Nephron (organoid): ENCODE results near the gene BUB1B.
"Not testable (repeated sequence)": the region's sequence is repeated elsewhere in the genome, so short reads cannot be mapped to it uniquely, and the experiment has no call there.

Source experiments
- H3K27ac Mint-ChIP-seq, 3 experiments: 2 replicates each; pipeline ENCODE4 v1.8.0; 2020; ENCODE audit warnings: mixed read lengths in 3 of 3, mild to moderate bottlenecking in 2 of 3, moderate library complexity in 1 of 3
- H3K27me3 Mint-ChIP-seq: 2 replicates; pipeline ENCODE4 v1.8.0; 2021; ENCODE audit warnings: low read depth, mild to moderate bottlenecking, moderate library complexity, mixed read lengths
- H3K36me3 Mint-ChIP-seq: 2 replicates; pipeline ENCODE4 v1.8.0; 2020; ENCODE audit warnings: low read depth, mixed read lengths
- H3K4me1 Mint-ChIP-seq: 2 replicates; pipeline ENCODE4 v1.8.0; 2020; ENCODE audit warnings: mixed read lengths
- H3K4me3 Mint-ChIP-seq, 3 experiments: 2 replicates each; pipeline ENCODE4 v1.8.0; 2020; ENCODE audit warnings: mild to moderate bottlenecking in 3 of 3, mixed read lengths in 3 of 3, moderate library complexity in 2 of 3
- H3K9me3 Mint-ChIP-seq: 2 replicates; pipeline ENCODE4 v1.8.0; 2020; ENCODE audit warnings: mixed read lengths
- CTCF ChIP-seq, 3 experiments: fragments of 200-600 bp; sonication (generic); IDR thresholded peaks; one replicate each; pipeline ENCODE4 v1.5.0; 2021; ENCODE audit warnings: antibody characterized with exemption in 3 of 3; ENCODE audit not compliant: unreplicated experiment in 3 of 3

The BUB1B gene

GRCh38 chr15:40157778-40158447, 3.0 kb upstream of the BUB1B start:
- H3K4me3 Mint-ChIP-seq, result no peak overlapping the region

DNA sequence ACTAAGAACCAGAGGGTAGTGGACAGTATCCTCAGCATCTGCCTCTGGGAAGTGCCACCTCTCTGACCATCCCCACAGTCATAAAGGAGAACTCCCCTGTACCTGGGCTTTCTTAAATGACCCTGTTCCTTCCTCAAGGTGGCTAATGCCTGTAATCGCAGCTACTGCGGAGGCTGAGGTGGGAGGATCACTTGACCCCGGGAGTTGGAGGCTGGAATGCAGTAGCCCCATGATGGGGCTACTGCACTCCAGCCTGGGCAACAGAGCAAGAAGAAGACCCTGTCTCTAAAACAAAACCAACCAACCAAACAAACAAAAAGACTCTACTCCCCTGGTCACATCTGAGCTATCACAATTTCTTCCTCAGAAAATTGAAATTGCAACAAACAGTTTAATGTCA, 848 bp upstream of the BUB1B start:
- Mint-ChIP-seq H3K27me3 (no peaks in the 10 kb centered on the region), H3K4me1 (peaks cover 14% of the 10 kb centered on the region), H3K9me3 (no peaks in the 10 kb centered on the region), H3K36me3 (peaks cover 2% of the 10 kb centered on the region), H3K27ac (no peak overlapping the region), H3K4me3 (peak overlapping the region in 2 of 3 experiments; percentile 6 to 10)
- TF ChIP-seq CTCF (IDR thresholded peaks at IDR 0.05; ENCODE audit: unreplicated experiment in 3 of 3), result no peak

More at GRCh38 chr15:40157778-40158447, 3.0 kb upstream of the BUB1B start:
- Mint-ChIP-seq H3K27me3 (no peaks in the 10 kb centered on the region), H3K4me1 (peaks cover 12% of the 10 kb centered on the region), H3K27ac (no peak overlapping the region), H3K9me3 (no peaks in the 10 kb centered on the region), H3K36me3 (no peaks in the 10 kb centered on the region)
- TF ChIP-seq CTCF (IDR thresholded peaks at IDR 0.05; ENCODE audit: unreplicated experiment in 3 of 3), result no peak

DNA sequence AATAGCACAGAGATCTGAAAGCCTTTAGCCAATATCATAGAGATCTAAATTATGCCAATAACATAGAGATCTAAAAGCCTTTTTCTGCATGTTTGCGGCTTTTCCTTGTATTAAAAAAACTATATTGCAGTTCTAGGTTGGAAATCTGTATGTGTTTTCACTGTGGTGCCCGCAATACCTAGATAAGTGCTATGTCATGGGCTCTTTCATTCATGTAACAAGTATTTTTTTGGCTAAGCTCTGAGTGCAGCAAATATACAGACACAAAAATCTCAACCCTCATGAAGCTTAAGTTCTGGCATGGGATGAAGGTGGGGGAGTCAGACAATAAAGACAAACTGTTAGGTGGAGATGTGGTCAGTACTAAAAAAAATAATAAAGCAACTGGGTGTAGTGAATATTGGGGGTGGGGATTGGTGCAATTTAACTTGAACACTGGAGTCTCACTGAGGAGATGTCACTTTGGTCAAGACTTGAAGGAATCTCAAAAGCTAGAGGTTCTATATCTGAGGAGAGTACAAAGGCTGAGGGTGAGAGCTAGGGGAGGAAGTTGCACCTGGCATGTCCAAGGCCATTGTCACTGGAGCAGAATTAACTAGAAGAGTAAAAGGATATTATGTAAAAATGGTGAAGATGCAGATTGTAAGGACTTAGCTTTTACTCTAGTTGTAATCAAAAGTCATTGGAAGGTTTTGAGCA, 973 bp downstream of the BUB1B start:
- Mint-ChIP-seq H3K27ac (no peak overlapping the region), H3K36me3 (peaks cover 18% of the 10 kb centered on the region), H3K27me3 (no peaks in the 10 kb centered on the region), H3K9me3 (no peaks in the 10 kb centered on the region), H3K4me3 (no peak overlapping the region), H3K4me1 (peaks cover 4% of the 10 kb centered on the region)
- no peak for TF ChIP-seq CTCF (IDR thresholded peaks at IDR 0.05; ENCODE audit: unreplicated experiment in 3 of 3)

DNA sequence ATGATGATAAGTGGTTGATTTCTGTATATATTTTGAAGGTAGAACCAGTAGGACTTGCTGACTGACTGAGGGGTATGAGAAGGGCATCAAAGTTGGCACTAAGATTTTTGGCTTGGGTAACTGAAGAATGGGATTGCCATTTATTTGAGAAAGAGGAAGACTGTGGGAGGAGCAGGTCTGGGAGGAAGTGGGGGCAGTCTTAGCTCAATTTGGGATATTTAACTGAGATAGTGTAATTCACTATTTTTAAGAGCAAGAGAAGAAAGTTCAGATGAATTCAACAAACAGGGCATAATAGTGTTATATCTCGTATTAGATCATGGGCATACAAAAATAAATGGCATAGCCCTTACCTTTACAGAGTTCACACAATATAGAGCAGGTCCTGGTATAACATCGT, 1.7 kb downstream of the BUB1B start:
- TF ChIP-seq CTCF (IDR thresholded peaks at IDR 0.05; ENCODE audit: unreplicated experiment in 3 of 3), result no peak
- peaks cover 4% of the 10 kb centered on the region for H3K4me1 Mint-ChIP-seq
- no peak overlapping the region for H3K27ac Mint-ChIP-seq
- peaks cover 22% of the 10 kb centered on the region for H3K36me3 Mint-ChIP-seq
- no peaks in the 10 kb centered on the region for H3K27me3 Mint-ChIP-seq
- H3K9me3 Mint-ChIP-seq, result no peaks in the 10 kb centered on the region
- H3K4me3 Mint-ChIP-seq, result no peak overlapping the region

GRCh38 chr15:40163657-40164416, 3.0 kb downstream of the BUB1B start:
- Mint-ChIP-seq H3K4me1 (peaks cover 4% of the 10 kb centered on the region), H3K4me3 (peak overlapping the region; percentile 33 to 62 (median 59)), H3K27me3 (no peaks in the 10 kb centered on the region), H3K27ac (no peak overlapping the region), H3K9me3 (no peaks in the 10 kb centered on the region), H3K36me3 (peaks cover 25% of the 10 kb centered on the region)
- no peak for TF ChIP-seq CTCF (IDR thresholded peaks at IDR 0.05; ENCODE audit: unreplicated experiment in 3 of 3)

DNA sequence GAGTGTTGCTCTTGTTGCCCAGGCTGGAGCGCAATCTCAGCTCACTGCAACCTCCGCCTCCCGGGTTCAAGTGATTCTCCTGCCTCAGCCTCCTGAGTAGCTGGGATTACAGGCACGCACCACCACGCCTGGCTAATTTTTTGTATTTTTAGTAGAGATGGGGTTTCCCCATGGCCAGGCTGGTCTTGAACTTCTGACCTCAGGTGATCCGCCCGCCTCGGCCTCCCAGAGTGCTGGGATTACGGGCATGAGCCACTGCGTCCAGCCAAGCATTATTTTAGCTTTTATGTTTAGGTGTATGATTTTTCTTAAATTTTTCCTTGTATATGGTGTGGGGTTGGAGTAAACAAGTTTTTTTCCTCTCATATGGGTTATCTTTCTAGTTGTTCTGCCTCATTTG, 6.5 kb downstream of the BUB1B start:
- H3K4me1 Mint-ChIP-seq, H3K27ac Mint-ChIP-seq, H3K9me3 Mint-ChIP-seq, H3K4me3 Mint-ChIP-seq, H3K27me3 Mint-ChIP-seq: not testable (repeated sequence)
- H3K36me3 Mint-ChIP-seq, result peaks cover 38% of the 10 kb centered on the region
